ENCODE results near the gene AIFM3.

The AIFM3 gene

GRCh38 chr22:20979243-20979809 is 12.3 kb downstream of the AIFM3 start:
- Histone ChIP-seq H3K27ac (no peak overlapping the region), H3K36me3 (peaks cover 0 to 10% (median 0%) of the 10 kb centered on the region in 3 donors), H3K9me3 (peaks cover 0 to 10% (median 0%) of the 10 kb centered on the region in 3 donors), H3K27me3 (peaks cover 0 to 40% of the 10 kb centered on the region in 2 donors), H3K4me3 (peak overlapping the region; percentile 9 to 21), H3K4me1 (peaks cover 0 to 41% (median 23%) of the 10 kb centered on the region in 4 donors)
- intact Hi-C loops (cut with DNase I; ENCODE audit: low total_unique reads), result no loop called here
- TF ChIP-seq CTCF (IDR thresholded peaks at IDR 0.05), result no peak
- no peak for DNase-seq

GRCh38 chr22:20979940-20980453 is 12.9 kb downstream of the AIFM3 start:
- H3K36me3 ChIP-seq, result peaks cover 0 to 15% (median 0%) of the 10 kb centered on the region in 3 donors
- no peak for TF ChIP-seq CTCF (IDR thresholded peaks at IDR 0.05)
- DNase-seq, result no peak
- peak overlapping the region; percentile 9 to 21 for H3K4me3 ChIP-seq
- H3K9me3 ChIP-seq, result peaks cover 0 to 10% (median 0%) of the 10 kb centered on the region in 3 donors
- no peak overlapping the region for H3K27ac ChIP-seq
- peaks cover 0 to 35% of the 10 kb centered on the region in 2 donors for H3K27me3 ChIP-seq
- intact Hi-C loops (cut with DNase I; ENCODE audit: low total_unique reads), result no loop called here
- H3K4me1 ChIP-seq, result peaks cover 0 to 41% (median 23%) of the 10 kb centered on the region in 4 donors

- Histone ChIP-seq H3K4me3 (no peak overlapping the region), H3K9me3 (peaks cover 0 to 10% (median 0%) of the 10 kb centered on the region in 3 donors), H3K36me3 (peaks cover 0 to 18% (median 3%) of the 10 kb centered on the region in 3 donors), H3K27me3 (peaks cover 0 to 30% of the 10 kb centered on the region in 2 donors), H3K27ac (no peak overlapping the region), H3K4me1 (peaks cover 0 to 41% (median 23%) of the 10 kb centered on the region in 4 donors)
- no peak for DNase-seq
- intact Hi-C loops (cut with DNase I; ENCODE audit: low total_unique reads), result no loop called here
- TF ChIP-seq CTCF (IDR thresholded peaks at IDR 0.05), result no peak
Measured at GRCh38 chr22:20980523-20980922, 13.5 kb downstream of the AIFM3 start.

- TF ChIP-seq CTCF (IDR thresholded peaks at IDR 0.05), result no peak
- intact Hi-C loops (cut with DNase I; ENCODE audit: low total_unique reads), result no loop called here
- H3K9me3 ChIP-seq, result peaks cover 0 to 10% (median 0%) of the 10 kb centered on the region in 3 donors
- H3K4me3 ChIP-seq, result peak overlapping the region; percentile 79 to 82
- peaks cover 0 to 41% (median 23%) of the 10 kb centered on the region in 4 donors for H3K4me1 ChIP-seq
- peaks cover 0 to 28% of the 10 kb centered on the region in 2 donors for H3K27me3 ChIP-seq
- DNase-seq, result no peak
- H3K36me3 ChIP-seq, result peaks cover 0 to 23% (median 8%) of the 10 kb centered on the region in 3 donors
- peak overlapping the region; percentile 85 to 87 for H3K27ac ChIP-seq
Measured at GRCh38 chr22:20980938-20981722, 14.1 kb downstream of the AIFM3 start.

- H3K9me3 ChIP-seq, result peaks cover 0 to 10% (median 0%) of the 10 kb centered on the region in 3 donors
Measured at GRCh38 chr22:20981787-20982562, 14.9 kb downstream of the AIFM3 start, which contains the start of gene LZTR1. LZTR1 (plus strand) TSS chr22:20982297; CDS start chr22:20982372, 75 bp downstream.

More at GRCh38 chr22:20981787-20982562, 14.9 kb downstream of the AIFM3 start, which contains the start of gene LZTR1:
- intact Hi-C loops (cut with DNase I; ENCODE audit: low total_unique reads), result no loop called here
- Histone ChIP-seq H3K27me3 (peaks cover 0 to 20% of the 10 kb centered on the region in 2 donors), H3K4me1 (peaks cover 0 to 41% (median 23%) of the 10 kb centered on the region in 4 donors), H3K36me3 (peaks cover 0 to 30% (median 10%) of the 10 kb centered on the region in 3 donors), H3K4me3 (peak within 1 kb of the TSS; percentile 79 to 82), H3K27ac (peak within 1 kb of the TSS; percentile 85 to 87)
- DNase-seq, result peak; percentile 74 to 90
- TF ChIP-seq CTCF (IDR thresholded peaks at IDR 0.05), result peak; percentile 52 to 57
